Keratinocyte (primary cell): Measurements from ENCODE around the gene FKBP1B.

Experiments used
- CTCF ChIP-seq, 3 experiments: IDR thresholded peaks in 1 of 3; conservative IDR thresholded peaks in 1 of 3; optimal IDR thresholded peaks in 1 of 3; 2 replicates in 2 of 3; 3 replicates in 1 of 3; pipeline versions ENCODE3 to v1.5.1; 2011; ENCODE audit warnings: low read length in 3 of 3, mild to moderate bottlenecking in 3 of 3, moderate library complexity in 2 of 3, control low read depth in 1 of 3, inconsistent platforms in 1 of 3; ENCODE audit not compliant: insufficient read depth in 2 of 3; ENCODE audit errors: extremely low read depth in 1 of 3
- EZH2 ChIP-seq: IDR thresholded peaks from one replicate; pipeline ENCODE4 v1.6.1; 2012; ENCODE audit warnings: inconsistent platforms, mild to moderate bottlenecking, low read length, moderate library complexity

- TF ChIP-seq CTCF (optimal IDR thresholded peaks at IDR 0.05 in 1 of 3, IDR thresholded peaks at IDR 0.05 in 1 of 3, conservative IDR thresholded peaks at IDR 0.05 in 1 of 3; ENCODE audit: extremely low read depth in 1 of 3, insufficient read depth in 2 of 3, low read length in 3 of 3): no peak
- no peak for TF ChIP-seq EZH2
Observed at GRCh38 chr2:24077879-24078278, 28.3 kb downstream of the FKBP1B start.
